GM15510 (cell line): Measurements from ENCODE around the gene ATOSA.
A peak's percentile ranks its signal among the peaks of the same experiment; 100 is the strongest.

Source experiments
- POLR2A ChIP-seq: IDR thresholded peaks from 3 replicates; pipeline ENCODE4 v1.6.1; 2011; ENCODE audit warnings: borderline replicate concordance; ENCODE audit not compliant: insufficient read length; ENCODE audit errors: extremely low read depth

The ATOSA gene

GRCh38 chr15:52679232-52680040, at the start of gene ATOSA:
ATOSA (minus strand) TSS chr15:52679388; CDS start chr15:52678021, 1,367 bp downstream.
- peak; percentile 72 for TF ChIP-seq POLR2A

GRCh38 chr15:52728899-52729298, 49.7 kb upstream of the ATOSA start:
- no peak for TF ChIP-seq POLR2A

- TF ChIP-seq POLR2A, result no peak
These were observed 48.6 kb upstream of the ATOSA start for GRCh38 chr15:52727815-52728214.

GRCh38 chr15:52726195-52726594, 47.0 kb upstream of the ATOSA start:
- no peak for TF ChIP-seq POLR2A

- no peak for TF ChIP-seq POLR2A
These were observed 39.4 kb upstream of the ATOSA start for GRCh38 chr15:52718551-52718950.

- no peak for TF ChIP-seq POLR2A
These were observed 38.7 kb upstream of the ATOSA start for GRCh38 chr15:52717924-52718323.

- no peak for TF ChIP-seq POLR2A
These were observed 38.3 kb upstream of the ATOSA start for GRCh38 chr15:52717481-52717880.

GRCh38 chr15:52716536-52716935, 37.3 kb upstream of the ATOSA start:
- TF ChIP-seq POLR2A, result no peak

- no peak for TF ChIP-seq POLR2A
These were observed 36.2 kb upstream of the ATOSA start for GRCh38 chr15:52715411-52715810.

GRCh38 chr15:52714968-52715367, 35.8 kb upstream of the ATOSA start:
- no peak for TF ChIP-seq POLR2A

- TF ChIP-seq POLR2A, result no peak
These were observed 31.7 kb upstream of the ATOSA start for GRCh38 chr15:52710708-52711389.

GRCh38 chr15:52710050-52710707, 31.0 kb upstream of the ATOSA start:
- TF ChIP-seq POLR2A, result no peak

GRCh38 chr15:52709187-52709981, 30.2 kb upstream of the ATOSA start:
- TF ChIP-seq POLR2A, result no peak

GRCh38 chr15:52706091-52706490, 26.9 kb upstream of the ATOSA start:
- TF ChIP-seq POLR2A, result no peak

- TF ChIP-seq POLR2A, result no peak
These were observed 23.2 kb upstream of the ATOSA start for GRCh38 chr15:52702390-52702789.

- no peak for TF ChIP-seq POLR2A
These were observed 20.3 kb upstream of the ATOSA start for GRCh38 chr15:52699457-52699856.

- TF ChIP-seq POLR2A, result no peak
These were observed 19.3 kb upstream of the ATOSA start for GRCh38 chr15:52698514-52698913.
